SK-N-SH (cell line): ENCODE data around the gene CAPZA2.

Experiments
- CHD2 ChIP-seq: fragments of 150-350 bp; IDR thresholded peaks from 2 replicates; pipeline ENCODE4 v1.6.1; 2018; ENCODE audit warnings: low read length; ENCODE audit not compliant: partially characterized antibody
- CTCF ChIP-seq: fragments of 200-600 bp; sonication (generic); IDR thresholded peaks from 2 replicates; pipeline ENCODE4 v1.6.1; 2017; ENCODE audit warnings: antibody characterized with exemption, mild to moderate bottlenecking, moderate library complexity
- EP300 ChIP-seq, 2 experiments: IDR thresholded peaks; 2 replicates each; pipeline versions ENCODE4 v1.4.0 to v1.6.1; 2012; ENCODE audit warnings: borderline replicate concordance in 1 of 2, low read depth in 1 of 2, low read length in 1 of 2
- MAX ChIP-seq: IDR thresholded peaks from 2 replicates; pipeline ENCODE4 v1.4.0; 2012; ENCODE audit warnings: low read depth
- MXI1 ChIP-seq: IDR thresholded peaks from 2 replicates; pipeline ENCODE4 v1.6.1; 2012; ENCODE audit warnings: mild to moderate bottlenecking, low read depth, low read length, improper control_type of control experiment
- RAD21 ChIP-seq: IDR thresholded peaks from 2 replicates; pipeline ENCODE4 v1.6.1; 2012; ENCODE audit warnings: mild to moderate bottlenecking, low read length
- RXRA ChIP-seq: IDR thresholded peaks from 2 replicates; pipeline ENCODE4 v1.4.0; 2012; ENCODE audit warnings: low read depth, mild to moderate bottlenecking, borderline replicate concordance
- SIN3A ChIP-seq: IDR thresholded peaks from 2 replicates; pipeline ENCODE4 v1.6.1; 2012; ENCODE audit warnings: low read depth, mild to moderate bottlenecking, low read length, moderate library complexity, borderline replicate concordance
- SMC3 ChIP-seq: IDR thresholded peaks from 2 replicates; pipeline ENCODE4 v1.6.1; 2012; ENCODE audit warnings: low read depth, low read length, improper control_type of control experiment
- TEAD4 ChIP-seq: IDR thresholded peaks from 2 replicates; pipeline ENCODE4 v1.4.0; 2012; ENCODE audit warnings: mild to moderate bottlenecking, borderline replicate concordance; ENCODE audit not compliant: insufficient read depth
- ZBTB33 ChIP-seq: IDR thresholded peaks from 2 replicates; pipeline ENCODE4 v1.4.0; 2012; ENCODE audit warnings: low read depth, borderline replicate concordance

- TF ChIP-seq SMC3 (no peak), TEAD4 (no peak), RAD21 (no peak), SIN3A (no peak), CTCF (no peak), CHD2 (no peak), RXRA (no peak), MAX (no peak), EP300 (IDR thresholded peaks at IDR 0.05; ENCODE audit: borderline replicate concordance in 1 of 2, low read depth in 1 of 2, low read length in 1 of 2) (no peak), MXI1 (no peak), ZBTB33 (no peak)
Measured at GRCh38 chr7:116832692-116833091, 29.7 kb upstream of the CAPZA2 start.
